Ecto neural progenitor cell (in vitro differentiated cells): ENCODE data around the gene NPIPA5.
A peak's percentile ranks its signal among the peaks of the same experiment; 100 is the strongest.
"Not testable (repeated sequence)": the region's sequence is repeated elsewhere in the genome, so short reads cannot be mapped to it uniquely, and the experiment has no call there.

Source experiments
- DNase-seq: peaks from one replicate; pipeline ENCODE4 v3.0.0-alpha.2; 2018; ENCODE audit warnings: low spot score

NPIPA5 gene

DNA sequence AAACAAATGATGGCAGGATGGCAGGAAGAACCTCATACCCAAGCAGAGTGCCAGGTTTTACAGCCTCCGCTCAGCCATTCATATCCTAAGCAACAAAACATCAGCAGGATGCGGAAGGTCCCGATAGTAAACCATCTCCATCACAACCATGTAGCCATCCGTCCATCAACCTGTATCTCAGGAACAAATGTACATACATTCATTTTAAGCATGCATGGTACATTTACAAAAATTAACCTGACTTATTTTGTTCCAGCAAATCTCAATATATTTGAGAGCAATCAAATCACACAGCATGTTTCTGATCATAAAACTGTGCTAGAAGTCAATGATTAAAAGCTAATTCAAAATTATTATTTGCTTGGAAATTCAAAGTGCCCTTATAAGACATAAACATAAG lies at the start of gene NPIPA5:
Gene NPIPA5, minus strand, starts transcription at position 101 of the 400 bp plus-strand sequence. Its CDS starts 0 bp downstream, at position 101.
- not testable (repeated sequence) for DNase-seq

DNA sequence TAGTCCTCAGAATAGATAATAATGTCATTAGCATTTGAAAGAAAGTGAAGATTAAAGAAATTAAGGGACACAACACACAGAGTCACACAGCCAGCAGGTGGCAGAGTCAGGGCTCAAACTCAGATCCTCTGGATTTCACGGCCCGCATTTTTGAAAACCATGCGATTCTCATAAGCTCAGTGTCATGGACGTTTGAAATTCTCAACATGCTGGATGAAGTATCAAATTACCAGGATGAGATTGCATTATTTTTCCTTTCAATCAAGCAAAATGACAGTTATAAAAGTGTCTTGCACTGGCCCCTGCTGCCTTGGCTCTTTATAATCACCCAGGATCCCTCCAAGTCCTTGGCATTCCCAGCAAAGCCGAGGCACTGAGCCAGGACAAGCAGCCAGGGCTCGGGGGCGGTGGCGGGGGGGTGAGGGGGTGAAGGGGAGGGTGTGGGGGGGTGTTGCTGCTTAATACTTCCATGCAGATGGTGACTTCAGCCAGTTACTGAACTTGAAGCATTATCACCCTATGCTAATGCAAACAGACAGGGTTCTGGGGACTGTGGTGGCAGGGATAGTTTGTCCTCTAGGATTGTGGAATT lies 49.6 kb upstream of the NPIPA5 start:
- DNase-seq: peak; percentile 47

DNA sequence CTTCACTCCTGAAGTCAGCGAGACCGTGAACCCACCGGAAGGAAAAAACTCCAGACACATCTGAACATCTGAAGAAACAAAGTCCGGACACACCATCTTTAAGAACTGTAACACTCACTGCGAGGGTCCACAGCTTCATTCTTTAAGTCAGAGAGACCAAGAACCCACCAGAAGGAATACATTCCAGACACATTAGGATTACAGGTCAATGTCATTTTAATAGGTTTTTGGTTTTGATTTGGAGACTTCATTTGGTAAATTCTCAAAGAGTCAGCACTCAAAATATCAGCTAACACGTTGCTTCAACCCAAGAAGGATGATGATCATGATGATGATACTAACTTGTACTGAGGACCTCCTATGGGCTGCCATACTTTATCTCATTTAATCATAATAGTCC lies 48.7 kb upstream of the NPIPA5 start:
- DNase-seq: no peak

DNA sequence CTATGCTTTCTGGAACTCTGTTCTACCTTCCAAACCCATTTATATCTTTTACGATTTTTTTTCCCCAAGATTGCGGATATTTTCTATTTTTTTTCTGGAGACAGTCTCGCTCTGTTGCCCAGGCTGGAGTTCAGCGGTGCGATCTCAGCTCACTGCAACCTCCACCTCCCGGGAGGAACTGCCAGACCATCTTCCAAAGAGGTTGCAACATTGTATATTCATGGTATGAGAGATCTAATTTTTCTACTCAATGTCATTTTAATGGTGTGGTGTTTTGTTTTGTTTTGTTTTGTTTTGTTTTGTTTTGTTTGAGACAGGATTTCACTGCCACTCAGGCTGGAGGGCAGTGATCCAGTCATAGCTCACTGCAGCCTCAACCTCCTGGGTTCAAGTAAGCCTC lies 47.8 kb upstream of the NPIPA5 start:
- no peak for DNase-seq

DNA sequence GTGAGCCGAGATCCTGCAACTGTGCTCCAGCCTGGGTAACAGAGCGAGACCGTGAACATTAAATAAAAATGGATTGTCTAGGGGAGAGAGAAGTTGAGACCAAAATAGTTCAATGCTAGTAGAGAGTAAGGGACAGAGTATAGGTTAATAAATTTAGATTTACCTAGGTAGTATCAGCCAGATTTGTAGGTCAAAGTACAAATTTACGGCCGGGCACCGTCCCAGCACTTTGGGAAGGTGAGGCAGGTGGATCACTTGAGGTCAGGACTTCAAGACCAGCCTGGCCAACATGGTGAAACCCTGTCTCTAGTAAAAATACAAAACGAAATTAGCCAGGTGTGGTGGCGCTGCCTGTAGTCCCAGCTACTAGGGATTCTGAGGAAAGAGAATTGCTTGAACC lies 44.1 kb upstream of the NPIPA5 start:
- DNase-seq: no peak

DNA sequence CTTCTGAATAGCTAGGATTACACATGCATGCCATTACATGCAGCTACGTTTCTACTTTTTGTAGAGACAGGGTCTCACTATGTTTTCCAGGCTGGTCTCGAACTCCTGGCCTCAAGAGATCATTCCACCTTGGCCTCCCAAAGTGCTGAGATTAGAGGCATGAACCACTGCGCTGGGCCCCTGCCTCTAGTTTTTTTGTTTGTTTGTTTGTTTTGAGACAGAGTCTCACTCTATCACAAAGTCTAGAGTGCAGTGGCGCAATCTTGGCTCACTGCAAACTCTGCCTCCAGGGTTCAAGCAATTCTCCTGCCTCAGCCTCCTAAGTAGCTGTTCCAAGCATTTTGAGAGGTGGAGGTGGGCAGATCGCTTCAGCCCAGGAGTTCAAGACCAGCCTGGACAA lies 43.6 kb upstream of the NPIPA5 start:
- DNase-seq: not testable (repeated sequence)

DNA sequence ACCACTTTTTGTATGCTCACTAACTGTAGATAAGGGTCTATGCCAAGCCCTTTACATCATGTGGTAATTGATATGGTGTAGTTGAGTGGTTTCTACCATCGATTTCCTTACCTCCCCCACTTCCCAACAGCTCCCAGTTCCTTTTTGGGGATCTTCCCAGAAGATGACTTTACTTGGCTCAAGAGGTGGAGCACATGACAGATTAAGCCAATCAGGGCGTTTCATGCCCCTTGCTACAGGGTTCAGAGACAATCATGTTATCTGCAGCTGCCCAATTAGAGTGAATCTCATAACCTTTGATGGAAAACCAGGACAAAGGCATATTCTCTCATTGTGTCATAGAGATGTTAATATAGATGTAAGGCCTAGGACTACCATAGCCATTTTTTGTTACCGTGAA lies 40.1 kb upstream of the NPIPA5 start:
- no peak for DNase-seq

DNA sequence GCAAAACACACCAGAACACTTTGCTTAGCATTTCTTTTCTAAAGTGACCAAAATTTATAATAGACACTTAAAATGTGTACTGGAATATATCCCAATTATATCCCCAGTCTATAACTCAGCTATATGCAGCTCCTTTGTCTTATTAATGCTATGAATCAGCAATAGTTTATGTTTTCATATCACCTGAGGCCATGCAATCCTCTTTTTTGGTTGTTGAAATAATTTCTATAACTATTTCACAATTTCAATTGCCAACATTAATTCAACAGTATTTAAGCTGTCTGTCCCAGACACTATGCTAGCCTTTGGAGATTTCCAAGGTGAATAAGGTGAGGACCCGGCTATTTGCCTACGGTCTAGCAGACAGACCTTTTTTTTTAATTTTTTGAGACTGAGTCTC lies 39.1 kb upstream of the NPIPA5 start:
- no peak for DNase-seq

DNA sequence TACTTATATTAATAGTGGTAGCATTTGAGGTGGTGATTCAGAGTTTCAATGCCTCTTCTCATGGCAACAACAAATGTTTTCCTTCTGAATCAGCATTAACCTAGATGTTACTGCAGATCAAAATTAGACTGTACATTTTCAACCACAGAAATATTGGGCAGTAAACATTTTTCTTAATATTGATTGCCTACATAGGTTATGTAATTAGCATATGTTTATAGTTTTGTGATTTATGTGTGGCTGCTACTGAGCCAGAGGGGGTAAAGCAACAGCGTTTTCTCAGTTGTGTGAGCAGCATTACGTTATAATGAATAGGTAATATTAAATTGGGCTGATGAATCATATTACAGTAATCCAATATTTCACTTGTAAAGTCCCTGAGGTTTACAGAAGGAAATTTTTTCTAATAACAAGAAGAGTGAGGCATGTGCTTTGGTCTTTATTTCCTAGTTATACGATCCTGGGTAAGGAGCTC lies 37.5 kb upstream of the NPIPA5 start:
- DNase-seq: no peak

DNA sequence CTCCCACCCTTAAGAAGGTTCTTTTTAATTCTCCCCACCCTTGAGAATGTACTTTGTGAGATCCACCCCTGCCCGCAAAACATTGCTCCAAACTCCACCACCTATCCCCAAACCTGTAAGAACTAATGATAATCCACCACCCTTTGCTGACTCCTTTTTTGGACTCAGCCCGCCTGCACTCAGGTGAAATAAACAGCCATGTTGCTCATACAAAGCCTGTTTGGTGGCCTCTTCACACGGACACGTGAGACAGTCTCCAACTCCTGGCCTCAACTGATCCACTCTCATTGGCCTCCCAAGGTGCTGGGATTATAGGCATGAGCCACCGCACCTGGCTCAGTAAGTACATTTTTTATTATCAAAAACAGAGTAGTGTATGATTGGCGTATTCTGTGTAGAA lies 31.4 kb upstream of the NPIPA5 start:
- not testable (repeated sequence) for DNase-seq

DNA sequence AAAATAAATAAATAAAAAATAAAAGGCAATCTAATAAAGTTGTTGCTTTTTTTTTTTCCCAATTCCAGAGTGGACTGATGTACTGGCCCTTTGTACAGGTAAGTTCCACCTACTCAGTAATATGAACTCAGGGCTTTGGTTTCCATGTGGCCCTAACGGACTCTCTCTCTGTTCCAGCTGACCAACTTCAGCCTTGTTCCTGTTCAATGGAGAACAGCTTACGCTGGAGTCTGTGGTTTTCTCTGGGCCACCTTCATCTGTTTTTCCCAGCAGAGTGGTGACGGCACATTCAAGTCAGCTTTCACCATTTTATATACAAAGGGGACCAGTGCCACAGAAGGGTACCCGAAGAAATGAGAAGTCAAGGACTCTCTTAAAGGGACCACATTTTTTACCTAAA lies 29.7 kb upstream of the NPIPA5 start:
- not testable (repeated sequence) for DNase-seq

DNA sequence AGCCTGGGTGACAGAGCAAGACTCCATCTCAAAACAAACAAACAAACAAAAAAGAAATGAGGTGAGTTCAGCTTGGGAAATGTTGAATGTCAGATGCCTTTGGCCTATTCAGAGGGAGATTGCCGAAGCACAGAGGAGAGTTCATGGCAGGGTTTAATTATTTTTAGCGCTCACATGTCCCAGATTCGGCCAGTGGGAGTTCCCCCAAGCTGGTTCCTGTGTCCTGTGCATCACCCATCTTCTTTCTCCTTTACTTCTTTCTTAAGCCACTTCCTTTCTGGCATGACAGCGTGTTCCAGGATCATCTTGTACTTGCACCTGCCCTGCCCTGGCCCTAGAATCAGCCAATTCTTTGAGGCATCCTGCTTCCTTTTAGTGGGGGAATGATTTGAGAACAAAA lies 26.7 kb upstream of the NPIPA5 start:
- DNase-seq: no peak

DNA sequence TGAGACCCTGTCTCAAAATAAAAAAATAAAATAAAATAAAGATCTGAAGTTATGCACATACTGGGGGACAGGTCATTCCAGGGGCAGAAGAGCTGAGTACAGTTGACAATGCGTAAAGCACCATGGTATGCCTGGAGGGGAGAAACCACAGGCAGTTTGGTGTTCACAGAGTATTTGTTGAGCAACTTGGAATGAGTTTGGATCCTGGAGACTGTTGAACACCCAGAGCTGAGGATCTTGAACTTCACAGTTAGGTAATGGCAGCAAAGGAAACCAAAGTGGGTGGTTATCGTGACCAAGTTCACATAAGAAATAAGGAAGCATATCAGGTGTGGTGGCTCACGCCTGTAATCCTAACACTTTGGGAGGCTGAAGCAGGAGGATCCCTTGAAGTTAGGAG lies 26.0 kb upstream of the NPIPA5 start:
- not testable (repeated sequence) for DNase-seq

DNA sequence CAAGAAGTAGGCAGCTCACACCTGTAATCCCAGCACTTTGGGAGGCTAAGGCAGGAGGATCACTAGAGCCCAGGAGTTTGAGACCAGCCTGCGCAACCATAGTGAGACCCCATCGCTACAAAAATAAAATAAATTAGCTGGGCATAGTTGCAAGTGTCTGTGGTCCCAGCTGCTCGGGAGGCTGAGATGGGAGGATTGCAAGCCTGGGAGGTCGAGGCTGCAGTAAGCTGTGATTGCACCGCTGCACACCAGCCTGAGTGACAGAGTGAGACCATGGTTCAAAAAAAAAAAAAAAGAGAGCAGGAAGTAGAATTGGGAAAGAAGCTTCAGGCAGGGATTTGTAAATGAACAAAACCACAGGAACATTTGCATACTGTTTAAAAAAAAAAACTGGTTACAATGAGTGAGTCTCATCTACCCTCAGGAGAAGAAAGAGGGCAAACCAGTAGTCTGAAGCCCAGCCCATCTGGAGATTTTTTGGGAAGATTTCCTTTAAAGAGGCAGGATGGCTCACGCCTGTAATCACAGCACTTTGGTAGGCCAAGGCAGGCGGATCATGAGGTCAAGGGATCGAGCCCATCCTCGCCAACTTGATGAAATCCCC lies 25.4 kb upstream of the NPIPA5 start:
- no peak for DNase-seq

DNA sequence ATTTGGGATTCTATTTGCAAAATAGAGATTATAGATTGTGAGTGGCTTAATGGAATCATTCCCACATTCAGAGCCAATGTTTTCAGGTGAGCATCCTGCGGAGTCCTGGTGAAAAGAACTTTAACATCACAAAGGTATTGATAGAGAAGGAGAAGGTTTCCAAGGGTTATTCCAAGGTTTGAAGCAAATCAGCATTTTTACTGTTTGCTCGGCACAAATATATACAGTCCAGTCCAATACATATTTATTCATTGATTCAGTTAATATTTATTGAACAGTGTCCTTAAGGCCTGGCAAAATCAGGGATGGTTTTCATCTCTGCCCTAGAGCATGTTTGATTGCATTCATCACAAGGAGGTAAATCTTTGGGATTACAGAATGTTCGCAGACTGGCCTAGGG lies 23.9 kb upstream of the NPIPA5 start:
- DNase-seq: no peak

DNA sequence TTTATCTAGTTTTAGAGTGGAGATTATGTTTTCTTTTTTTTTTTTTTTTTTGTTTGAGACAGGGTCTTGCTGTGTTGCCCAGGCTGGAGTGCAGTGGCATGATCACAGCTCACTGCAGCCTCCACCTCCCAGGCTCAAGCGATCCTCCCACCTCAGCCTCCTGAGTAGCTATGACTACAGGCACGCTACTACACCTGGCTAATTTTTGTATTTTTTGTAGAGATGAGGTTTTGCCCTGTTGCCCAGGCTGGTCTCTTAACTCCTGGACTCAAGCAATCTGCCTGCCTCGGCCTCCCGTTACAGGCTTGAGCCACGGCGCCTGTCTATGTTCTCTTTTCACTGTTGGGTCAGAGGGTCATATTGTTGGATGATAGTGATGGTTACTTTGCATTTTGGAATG lies 22.2 kb upstream of the NPIPA5 start:
- DNase-seq: not testable (repeated sequence)

DNA sequence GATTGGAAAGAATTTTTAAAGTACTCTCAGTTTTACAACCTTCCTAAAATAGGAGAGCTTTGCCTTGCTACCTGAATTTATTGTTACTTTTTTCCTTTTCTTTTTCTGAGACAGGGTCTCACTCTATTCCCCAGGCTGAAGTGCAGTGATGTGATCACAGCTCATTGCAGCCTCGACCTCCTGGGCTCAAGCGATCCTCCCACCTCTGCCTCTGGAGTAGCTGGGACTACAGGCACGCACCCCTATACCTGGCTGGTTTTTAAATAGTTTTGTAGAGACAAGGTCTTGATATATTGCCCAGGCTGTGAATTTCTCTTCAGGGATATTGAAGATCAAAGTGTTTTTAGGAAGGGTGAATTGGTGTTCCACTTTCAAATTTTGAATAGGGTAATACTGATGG lies 21.2 kb upstream of the NPIPA5 start:
- no peak for DNase-seq

DNA sequence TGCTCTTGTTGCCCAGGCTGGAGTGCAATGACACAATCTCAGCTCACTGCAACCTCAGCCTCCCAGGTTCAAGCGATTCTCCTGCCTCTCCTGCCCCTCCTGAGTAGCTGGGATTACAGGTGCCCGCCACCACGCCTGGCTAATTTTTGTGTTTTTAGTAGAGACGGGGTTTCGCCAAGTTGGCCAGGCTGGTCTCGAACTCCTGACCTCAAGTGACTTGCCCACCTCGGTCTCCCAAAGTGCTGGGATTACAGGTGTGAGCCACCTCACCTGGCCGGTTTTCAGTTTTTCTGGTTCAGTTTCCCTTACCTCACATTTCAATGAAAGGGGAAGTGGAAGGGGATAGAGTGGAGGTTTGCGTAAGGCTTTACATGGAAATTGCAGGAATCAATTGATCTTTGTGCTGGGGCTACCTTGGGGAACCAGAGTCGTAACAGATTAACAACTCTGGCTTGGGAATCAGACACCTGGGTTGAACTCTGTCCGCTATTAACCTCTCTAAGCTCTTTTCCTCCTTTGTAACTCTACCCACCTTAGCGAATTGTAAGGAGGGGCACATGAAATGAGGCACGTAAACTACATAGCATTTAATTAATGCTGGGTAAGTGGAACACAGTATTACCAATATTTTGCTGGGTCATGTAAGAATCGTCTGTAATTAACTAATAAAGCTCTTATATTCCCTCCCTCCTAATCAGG lies 20.7 kb upstream of the NPIPA5 start:
- no peak for DNase-seq

DNA sequence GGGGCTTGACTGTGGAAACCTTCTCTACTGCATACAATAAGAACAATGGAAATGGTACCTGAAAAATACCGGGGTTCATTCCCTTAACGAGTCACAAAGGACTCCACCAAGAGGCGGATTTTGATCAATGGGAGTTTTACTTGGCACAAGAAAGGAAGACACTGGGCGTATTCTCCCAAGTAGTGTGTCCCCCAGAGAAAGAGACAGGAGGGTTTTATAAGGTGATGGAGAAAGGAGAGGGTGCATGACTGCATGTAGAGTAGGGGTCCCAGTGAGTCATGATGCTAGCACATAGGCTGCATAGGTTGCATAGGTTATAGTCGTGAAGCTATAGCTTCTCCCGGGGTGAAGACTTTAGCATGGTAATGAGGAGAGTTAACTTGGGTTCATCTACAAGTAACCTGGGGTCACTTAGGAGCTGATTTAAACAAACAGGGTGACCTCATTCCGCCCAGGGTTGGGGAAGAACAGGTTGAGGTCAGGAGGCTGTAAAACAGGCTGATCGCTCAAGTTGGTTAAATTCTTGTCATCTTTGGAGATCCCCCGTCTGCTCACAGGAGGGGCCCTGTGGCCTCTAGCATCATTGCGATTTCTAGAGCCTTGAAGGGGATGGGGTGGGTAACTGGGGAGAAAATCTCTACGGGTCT lies 19.0 kb upstream of the NPIPA5 start:
- no peak for DNase-seq

DNA sequence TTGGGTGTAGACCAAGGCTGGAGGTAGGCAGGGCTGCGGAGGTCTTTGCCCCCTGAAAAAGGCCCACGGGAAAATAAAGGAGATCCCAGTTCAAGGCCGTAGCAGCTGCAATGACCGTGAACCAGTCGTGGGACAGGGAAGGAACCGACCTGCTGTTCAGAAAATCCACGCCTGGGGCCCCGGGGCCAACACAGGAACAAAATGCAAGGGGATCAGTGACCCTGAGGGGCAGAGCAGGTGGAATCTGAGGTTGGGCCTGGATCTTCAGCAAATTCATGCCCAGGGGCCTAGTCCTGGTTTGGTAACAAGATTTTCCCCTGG lies 18.4 kb upstream of the NPIPA5 start:
- DNase-seq: not testable (repeated sequence)

DNA sequence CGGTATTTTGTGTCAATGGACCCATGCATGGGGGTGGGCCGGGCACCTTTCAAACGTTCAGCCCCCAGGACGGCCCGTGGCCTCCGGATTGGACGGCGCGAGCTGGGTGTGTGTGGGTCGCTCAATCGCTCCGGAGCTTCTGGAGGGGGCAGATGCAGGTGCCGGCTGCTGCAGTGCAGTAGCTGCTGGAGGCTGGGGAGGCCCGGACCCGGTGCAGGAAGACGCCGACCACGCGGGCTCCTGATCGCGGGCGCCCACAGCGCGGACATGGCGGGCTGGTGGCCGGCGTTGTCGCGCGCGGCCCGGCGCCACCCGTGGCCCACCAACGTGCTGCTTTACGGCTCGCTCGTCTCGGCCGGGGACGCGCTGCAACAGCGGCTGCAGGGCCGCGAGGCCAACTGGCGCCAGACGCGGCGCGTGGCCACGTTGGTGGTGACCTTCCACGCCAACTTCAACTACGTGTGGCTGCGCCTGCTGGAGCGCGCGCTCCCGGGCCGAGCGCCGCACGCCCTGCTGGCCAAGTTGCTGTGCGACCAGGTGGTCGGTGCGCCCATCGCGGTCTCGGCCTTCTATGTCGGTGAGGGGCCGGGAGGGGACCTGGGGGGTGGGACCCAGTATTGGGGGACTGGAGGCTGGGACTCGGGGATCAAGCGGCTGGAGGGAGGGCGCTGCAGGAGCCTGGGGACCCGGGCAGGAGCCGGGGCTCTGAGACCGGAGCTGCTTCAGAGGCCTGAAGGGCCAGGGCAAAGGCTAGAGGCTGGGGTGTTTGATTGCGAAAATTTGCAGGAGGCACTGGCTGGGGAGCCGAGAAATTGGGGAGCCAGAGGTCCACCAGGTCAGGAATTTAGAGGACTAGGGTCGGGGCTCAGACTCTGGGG lies 17.8 kb upstream of the NPIPA5 start, which contains the start of gene MPV17L:
Gene MPV17L, plus strand, starts transcription at position 124 of the 878 bp plus-strand sequence. Its CDS starts 144 bp downstream, at position 268.
- peak; percentile 57 for DNase-seq

DNA sequence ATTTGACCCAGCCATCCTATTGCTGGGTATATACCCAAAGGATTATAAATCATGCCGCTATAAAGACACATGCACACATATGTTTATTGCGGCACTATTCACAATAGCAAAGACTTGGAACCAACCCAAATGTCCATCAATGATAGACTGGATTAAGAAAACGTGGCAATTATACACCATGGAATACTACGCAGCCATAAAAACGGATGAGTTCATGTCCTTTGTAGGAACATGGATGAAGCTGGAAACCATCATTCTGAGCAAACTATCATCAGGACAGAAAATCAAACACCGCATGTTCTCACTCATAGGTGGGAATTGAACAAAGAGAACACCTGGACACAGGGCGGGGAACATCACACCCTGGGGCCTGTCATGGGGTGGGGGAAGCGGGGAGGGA lies 14.9 kb upstream of the NPIPA5 start:
- not testable (repeated sequence) for DNase-seq
